HG03060 (cell line): ENCODE data around the gene ABAT.
A peak's percentile ranks its signal among the peaks of the same experiment; 100 is the strongest.
"Not testable (repeated sequence)": the region's sequence is repeated elsewhere in the genome, so short reads cannot be mapped to it uniquely, and the experiment has no call there.

ENCODE experiments used
- ATAC-seq: cut with Tn5 transposase; IDR thresholded peaks from one replicate; pipeline ENCODE4 v1.9.1; 2021; ENCODE audit warnings: low read depth, moderate number of reproducible peaks; ENCODE audit not compliant: unreplicated experiment

The ABAT gene

DNA sequence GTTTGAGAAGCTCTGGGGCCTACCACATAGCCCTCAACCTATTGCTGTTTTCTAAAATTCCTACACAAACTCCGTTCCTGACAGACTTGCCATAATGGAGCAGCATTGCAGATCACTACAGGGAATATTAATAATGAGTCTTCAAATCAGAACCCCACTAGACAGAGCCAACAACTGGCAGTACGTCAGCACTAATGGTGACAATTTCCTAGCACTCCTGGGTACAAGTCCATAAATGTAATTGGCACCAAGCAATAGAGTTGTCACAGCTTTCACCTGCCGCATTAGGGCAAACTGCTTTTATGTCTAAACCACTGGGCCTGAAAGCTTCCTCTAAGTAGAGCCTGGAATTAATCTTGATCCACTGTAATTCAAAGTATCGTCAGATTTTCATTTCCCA lies 25.5 kb upstream of the ABAT start:
- ATAC-seq: no peak

DNA sequence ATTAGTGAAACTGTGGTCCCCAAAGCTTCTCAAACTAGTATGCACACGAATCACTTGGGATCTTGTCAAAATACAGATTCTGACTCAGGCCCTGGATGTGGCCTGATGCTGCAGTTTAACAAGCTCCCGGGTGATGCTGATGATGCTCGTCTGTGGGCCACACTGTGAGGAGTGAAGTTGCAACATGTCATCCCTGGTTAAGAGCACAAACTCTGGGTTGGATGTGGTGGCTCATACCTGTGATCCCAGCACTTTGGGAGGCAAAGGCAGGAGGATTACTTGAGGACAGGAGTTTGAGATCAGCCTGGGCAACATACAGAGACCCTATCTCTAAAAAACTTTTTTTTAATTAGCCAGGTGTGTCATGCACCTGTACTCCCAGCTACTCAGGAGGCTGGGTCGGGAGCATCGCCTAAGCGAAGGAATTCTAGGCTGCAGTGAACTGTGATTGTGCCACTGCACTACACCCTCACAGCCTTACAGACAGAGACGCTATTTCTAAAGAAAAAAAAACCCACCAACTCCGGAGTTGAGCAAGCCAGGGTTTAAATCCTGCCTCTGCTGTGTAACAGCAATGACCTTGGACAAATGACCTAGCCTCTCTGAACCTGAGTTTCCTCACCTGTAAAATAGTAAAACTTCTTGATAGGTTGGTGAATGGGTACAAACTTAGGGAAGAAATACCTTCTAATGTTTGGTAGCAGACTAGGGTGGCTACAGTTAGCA lies 24.4 kb upstream of the ABAT start:
- ATAC-seq: no peak

DNA sequence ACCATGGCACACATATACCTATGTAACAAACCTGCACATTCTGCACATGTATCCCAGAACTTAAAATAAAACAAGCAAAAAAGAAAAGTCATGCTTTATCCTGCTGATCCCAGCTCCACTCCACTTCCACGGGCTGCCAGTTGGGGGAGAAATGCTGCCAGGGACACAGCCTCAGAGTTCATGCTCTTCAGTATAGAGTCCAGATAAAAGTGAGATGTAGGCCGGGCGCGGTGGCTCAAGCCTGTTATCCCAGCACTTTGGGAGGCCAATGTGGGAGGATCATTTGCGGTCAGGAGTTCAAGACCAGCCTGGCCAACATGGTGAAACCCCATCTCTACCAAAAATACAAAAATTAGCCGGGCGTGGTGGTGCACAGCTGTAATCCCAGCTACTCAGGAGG lies 22.5 kb upstream of the ABAT start:
- ATAC-seq: not testable (repeated sequence)

DNA sequence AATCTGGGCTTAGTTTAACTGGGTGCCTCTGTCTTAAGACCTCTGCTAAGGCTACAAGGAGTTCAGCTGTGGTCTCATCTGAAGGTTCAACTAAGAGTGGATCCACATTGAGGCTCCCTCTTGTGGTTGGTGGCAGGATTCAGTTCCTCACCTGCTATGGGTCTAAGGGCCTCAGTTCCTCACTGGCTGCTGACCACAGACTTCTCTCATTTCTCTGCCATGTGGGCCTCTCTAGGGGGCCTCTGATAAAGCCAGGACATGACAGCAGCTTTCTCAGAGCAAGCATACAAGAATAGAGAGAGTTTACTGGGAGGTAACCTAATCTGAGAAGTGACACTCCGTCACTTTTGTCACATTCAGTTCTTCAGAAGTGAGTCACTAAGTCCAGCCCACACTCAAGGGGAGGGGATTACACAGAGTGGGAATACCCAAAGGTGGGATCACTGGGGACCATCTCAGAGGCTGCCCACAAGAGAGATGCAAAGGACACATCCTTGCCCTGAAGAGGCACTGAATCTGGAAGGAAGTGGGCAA lies 19.2 kb upstream of the ABAT start:
- ATAC-seq: peak; percentile 53

DNA sequence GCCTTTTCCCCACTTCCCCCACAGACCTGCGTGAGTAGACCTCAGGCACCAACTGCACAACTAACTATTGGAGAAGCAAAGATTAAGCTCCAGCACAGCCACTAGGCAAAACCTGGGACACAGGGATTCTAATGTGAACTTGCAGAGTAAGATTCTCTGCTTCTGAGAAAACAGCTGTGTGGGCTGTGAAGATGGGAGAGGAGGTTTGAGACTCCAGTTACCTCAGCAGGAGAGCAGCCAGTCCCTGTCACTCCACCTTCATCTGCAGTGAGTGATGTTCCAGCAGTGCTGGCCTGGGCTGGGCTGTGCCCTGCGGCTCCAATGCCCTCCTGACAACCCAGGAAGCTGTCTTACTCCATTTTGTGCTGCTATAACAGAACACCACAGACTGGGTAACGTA lies 18.0 kb upstream of the ABAT start:
- ATAC-seq: no peak

GRCh38 chr16:8660841-8661301 lies 13.5 kb upstream of the ABAT start:
- ATAC-seq: no peak

- ATAC-seq: no peak
These were observed 12.7 kb upstream of the ABAT start for GRCh38 chr16:8661703-8662102.

DNA sequence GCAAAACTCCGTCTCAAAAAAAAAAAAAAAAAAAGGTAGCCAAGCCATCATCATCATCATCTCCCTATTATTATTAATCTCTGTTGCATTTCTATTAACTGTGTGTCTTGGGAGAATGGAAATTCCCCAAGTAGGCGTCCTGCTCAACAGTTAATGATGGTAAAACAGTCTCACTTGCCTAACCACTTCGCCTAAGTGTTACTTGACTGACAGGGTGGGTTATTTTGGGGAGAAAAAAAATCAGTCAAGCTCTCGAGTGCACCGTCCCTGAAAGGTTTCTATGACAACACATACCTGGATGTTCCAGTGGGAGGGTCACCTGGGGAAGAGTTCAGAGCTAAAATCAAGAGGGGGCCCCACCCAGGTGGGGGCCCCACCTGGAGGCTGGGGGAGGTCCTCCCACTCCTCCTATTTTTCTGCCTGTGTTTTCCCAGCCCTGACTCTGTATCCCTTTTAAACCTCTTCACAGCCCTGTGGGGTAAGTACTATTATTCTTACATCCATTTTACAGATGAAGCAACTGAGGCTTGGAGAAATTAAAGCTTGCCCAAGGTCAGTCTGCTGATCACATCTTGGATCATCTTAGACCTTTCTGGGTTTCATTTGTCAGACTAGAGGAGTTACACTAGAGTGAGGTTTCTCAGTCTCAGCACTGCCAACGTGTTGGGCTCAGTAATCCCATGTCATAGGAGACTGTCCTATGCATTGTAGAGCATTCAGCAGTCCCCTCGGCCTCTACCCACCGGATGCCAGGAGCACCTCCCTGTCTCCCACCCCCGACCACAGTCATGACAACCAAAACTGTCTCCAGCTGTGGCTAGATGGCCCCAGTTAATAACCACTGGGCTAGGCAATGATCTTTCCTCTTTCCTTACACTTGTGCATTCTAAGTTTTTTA lies 11.0 kb upstream of the ABAT start:
- no peak for ATAC-seq

DNA sequence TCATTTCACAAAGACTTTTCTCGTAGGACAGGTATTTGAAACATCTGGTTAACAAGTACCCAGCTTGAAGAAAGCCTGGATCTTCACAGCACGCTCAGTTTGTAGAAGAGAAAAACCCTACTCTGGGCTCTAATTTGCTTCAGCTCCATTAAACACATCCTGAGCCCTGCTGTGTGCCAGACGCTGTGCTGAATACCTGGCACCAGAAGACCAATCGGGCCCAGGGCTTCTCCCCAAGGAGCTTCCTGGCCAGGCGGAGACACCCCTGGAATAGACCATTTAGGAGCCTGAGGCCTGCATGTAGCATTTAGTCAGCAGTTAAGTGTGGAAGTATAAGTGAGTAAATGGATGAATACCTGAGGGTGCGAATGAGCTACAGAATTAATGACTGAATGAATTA lies 8.9 kb upstream of the ABAT start:
- ATAC-seq: no peak

DNA sequence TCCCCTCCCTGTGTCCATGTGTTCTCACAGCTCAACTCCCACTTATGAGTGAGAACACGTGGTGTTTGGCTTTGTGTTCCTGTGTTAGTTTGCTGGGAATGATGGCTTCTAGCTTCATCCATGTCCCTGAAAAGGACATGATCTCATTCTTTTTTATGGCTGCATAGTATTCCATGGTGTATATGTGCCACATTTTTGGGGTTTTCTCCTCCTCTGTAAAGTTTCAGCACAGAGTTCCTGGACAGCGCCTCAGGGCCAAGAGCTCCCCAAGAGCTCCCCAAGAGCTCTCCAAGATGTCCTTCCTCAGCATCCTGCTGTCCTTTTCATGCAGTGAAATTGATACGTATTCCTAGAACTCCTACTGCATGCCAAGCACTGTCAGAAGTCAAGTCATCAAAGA lies 6.9 kb upstream of the ABAT start:
- ATAC-seq: no peak

DNA sequence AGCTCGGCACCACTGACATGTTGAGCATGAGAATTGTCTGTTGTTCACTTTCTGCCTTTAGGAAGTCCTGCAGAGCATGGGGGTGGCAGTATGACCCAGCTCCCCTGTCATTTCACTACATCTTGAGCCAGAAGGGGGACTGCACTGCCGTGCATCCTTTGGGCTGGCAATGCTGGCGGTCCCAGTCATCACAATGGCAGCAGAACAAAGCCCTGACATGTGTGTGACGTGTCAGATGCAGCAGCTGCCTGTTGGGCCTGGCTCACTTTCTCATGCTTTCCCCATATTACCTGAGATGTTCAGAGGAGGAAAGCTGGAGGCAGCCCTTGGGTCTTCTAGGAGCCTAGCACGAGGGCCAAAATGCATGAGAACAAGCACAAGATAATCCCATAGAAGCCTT lies 6.3 kb upstream of the ABAT start:
- ATAC-seq: no peak

DNA sequence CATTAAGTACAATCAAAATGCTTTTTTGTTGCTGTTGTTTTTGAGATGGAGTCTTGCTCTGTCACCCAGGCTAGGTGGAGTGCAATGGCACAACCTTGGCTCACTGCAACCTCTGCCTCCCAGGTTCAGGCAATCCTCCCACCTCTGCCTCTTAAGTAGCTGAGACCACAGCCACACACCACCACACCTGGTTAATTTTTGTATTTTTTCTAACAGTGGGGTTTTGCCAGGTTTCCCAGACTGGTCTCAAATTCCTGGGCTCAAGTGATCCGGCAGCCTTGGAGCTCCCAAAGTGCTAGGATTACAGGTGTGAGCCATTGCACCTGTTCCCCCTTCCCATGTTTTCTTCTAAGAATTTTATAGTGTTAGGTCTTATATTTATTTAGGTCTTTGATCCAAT lies 4.9 kb upstream of the ABAT start:
- no peak for ATAC-seq

DNA sequence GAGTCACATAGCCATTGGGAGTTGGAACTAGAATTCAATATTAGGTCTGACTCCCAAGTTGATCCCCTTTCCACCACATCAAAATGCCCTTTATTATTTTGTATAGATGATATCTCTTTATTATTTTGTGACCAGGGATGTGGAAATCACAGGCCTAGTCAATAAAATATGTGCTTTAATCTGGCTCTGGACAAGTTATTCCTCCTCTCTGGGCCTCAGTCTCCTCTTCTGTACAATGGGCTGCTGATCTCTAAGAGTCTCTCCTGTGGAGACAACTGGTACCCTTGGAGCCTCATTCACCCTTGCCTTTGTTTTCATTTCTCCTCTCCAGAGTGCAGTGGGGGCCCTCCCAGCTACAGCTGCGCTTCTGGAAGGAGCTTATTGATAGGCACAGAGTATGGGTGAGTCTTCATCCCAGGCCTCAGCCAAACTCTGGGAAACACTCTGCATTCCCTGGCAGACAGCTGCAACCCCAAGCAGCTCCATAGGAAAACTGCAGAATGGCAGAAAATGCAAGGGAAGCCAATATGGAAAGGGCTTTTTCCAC lies 4.3 kb upstream of the ABAT start:
- ATAC-seq: no peak

DNA sequence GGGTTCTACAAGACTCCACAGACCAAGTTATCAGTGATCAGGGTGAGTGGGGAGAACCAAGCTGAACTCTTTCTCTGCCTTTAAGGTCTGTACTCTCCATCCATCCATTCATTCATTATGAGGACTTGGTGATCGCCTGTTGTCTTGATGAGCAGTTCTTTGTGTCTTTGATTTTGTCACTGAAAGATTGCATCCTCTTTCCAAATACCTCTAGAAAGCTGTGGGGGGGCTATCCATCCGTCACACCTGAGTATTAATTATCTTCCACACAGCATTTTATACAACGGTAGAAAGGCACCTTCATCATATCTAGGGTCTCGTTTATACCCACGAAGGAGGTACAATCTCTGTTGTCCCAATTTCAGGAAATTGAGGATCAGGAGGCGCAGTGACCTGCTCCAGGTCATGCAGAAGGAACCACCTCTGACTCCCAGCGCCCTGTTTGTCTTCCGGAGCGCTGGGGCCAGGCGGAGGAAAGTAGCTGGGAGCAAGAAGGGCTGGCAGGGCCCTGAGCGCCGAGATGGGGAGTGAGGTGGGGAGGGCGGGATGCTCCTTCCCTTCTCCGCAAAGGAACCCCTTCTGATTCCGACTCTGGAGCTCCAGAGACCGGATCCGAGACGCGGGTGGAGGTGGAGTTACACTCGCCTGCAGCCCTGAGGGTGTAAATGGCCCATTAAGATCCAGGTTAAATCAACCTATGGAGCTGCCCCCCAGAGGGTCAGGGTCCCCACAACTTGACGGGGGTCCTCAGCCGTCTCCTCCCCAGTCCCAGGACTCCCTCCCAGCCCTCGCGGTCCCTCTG lies 605 bp upstream of the ABAT start:
- ATAC-seq: peak; percentile 28

- no peak for ATAC-seq
These were observed 1.1 kb downstream of the ABAT start for GRCh38 chr16:8675183-8676159.

GRCh38 chr16:8676160-8676547 lies 1.7 kb downstream of the ABAT start:
- ATAC-seq: no peak

GRCh38 chr16:8676737-8677375 lies 2.4 kb downstream of the ABAT start:
- ATAC-seq: no peak

DNA sequence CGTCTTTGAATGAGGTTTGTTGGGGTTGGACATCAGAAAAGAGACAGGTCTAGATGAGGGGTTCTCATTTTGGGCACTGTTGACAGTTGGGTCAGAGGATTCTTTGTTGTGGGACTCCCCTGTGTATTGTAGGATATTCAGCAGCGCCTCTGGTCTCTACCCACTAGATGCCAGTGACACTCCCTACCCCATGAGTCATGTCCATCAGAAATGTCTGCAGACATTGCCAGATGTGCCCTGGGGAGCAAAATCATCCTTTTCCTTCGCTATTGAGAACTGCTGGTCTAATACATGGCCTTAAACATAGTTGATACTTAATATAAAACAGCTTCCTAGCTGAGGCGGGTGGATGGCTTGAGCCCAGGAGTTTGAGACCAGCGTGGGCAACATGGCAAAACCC lies 3.1 kb downstream of the ABAT start:
- no peak for ATAC-seq
